HepG2 (cell line): ENCODE data around the gene CAPN14. TPM values are rescaled to one million over a fixed set of nuclear protein-coding genes. Genes with fewer than 3 reads are reported as not detected.

Experiments
- ATAC-seq: fragments of 200-7000 bp; cut with Tn5 transposase; 3 replicates; pipeline ENCODE4 v1.9.1; 2020; ENCODE audit warnings: mild to moderate bottlenecking, moderate library complexity
- BruUV-seq: library from RNA; stranded (reverse); fragments of 400-500 nt; replicated peaks from 2 replicates; lab custom pipeline; 2021; lab: Mats Ljungman, UMichigan
- CTCF ChIA-PET: fragments of 300-600 bp; formaldehyde crosslinking; extraction: SDS; loops from one replicate; lab custom pipeline; 2021; ENCODE audit warnings: low total read pairs, inconsistent platforms, low intra/inter-chr PET ratio; lab: Yijun Ruan, JAX
- POLR2A ChIA-PET: fragments of 350-600 bp; sonication (Branson Sonifier 250); formaldehyde crosslinking; loops from one replicate; lab custom pipeline; 2020; ENCODE audit warnings: antibody characterized with exemption, inconsistent platforms; lab: Yijun Ruan, JAX
- DNase-seq: peaks from one replicate; pipeline ENCODE4 v3.0.0-alpha.2; 2015; ENCODE audit warnings: low spot score
- FAIRE-seq: peaks from 3 replicates; lab custom pipeline; 2011; peaks lifted over from hg19 to GRCh38; lab: Jason Lieb, UNC
- H2AFZ ChIP-seq: one replicate; pipeline ENCODE4 v1.6.1; 2011; ENCODE audit warnings: low read length, inconsistent platforms
- H3K27ac ChIP-seq: fragments of 300-600 bp; 3 replicates; pipeline ENCODE4 v1.8.0; 2011; ENCODE audit warnings: mixed run types, mild to moderate bottlenecking, mixed read lengths, low read length, inconsistent platforms; ENCODE audit not compliant: insufficient read depth; ENCODE audit errors: extremely low read length
- H3K27me3 ChIP-seq, 2 experiments: fragments of 200-600 bp in 1 of 2; 2 replicates in 1 of 2; 3 replicates in 1 of 2; pipeline versions ENCODE4 v1.6.0 to v1.8.0; 2011; ENCODE audit warnings: low read length in 2 of 2, mild to moderate bottlenecking in 2 of 2, moderate library complexity in 2 of 2, inconsistent platforms in 1 of 2; ENCODE audit not compliant: insufficient read depth in 2 of 2, control insufficient read depth in 1 of 2
- H3K36me3 ChIP-seq, 2 experiments: fragments of 200-600 bp in 1 of 2; replicated peaks in 1 of 2; 2 replicates in 1 of 2; 3 replicates in 1 of 2; pipeline versions ENCODE4 v1.5.1 to v1.8.0; 2011; ENCODE audit warnings: low read length in 2 of 2, inconsistent platforms in 1 of 2; ENCODE audit not compliant: insufficient read depth in 2 of 2, control insufficient read depth in 1 of 2
- H3K4me1 ChIP-seq: 2 replicates; pipeline ENCODE4 v1.5.1; 2012; ENCODE audit warnings: low read length, inconsistent platforms; ENCODE audit not compliant: insufficient read depth
- H3K4me2 ChIP-seq: 2 replicates; pipeline ENCODE4 v1.6.0; 2011; ENCODE audit warnings: low read depth, low read length, inconsistent platforms
- H3K4me3 ChIP-seq, 3 experiments: fragments of 200-600 bp in 1 of 3; sonication (generic), shearing (Covaris generic) in 1 of 3; replicated peaks in 1 of 3; 2 replicates each; pipeline ENCODE4 v1.5.1; 2011 to 2016; ENCODE audit warnings: low read length in 3 of 3, inconsistent platforms in 2 of 3, low read depth in 2 of 3, mild to moderate bottlenecking in 2 of 3, control low read depth in 1 of 3, mixed read lengths in 1 of 3; ENCODE audit not compliant: insufficient read depth in 1 of 3
- H3K79me2 ChIP-seq: one replicate; pipeline ENCODE4 v1.6.1; 2011; ENCODE audit warnings: low read length, inconsistent platforms; ENCODE audit not compliant: insufficient read depth
- H3K9ac ChIP-seq: 2 replicates; pipeline ENCODE4 v1.6.0; 2011; ENCODE audit warnings: mild to moderate bottlenecking, low read depth, low read length, inconsistent platforms; ENCODE audit not compliant: insufficient read depth
- H3K9me3 ChIP-seq: 2 replicates; pipeline ENCODE4 v1.5.1; 2012; ENCODE audit warnings: mild to moderate bottlenecking, low read length
- H4K20me1 ChIP-seq: 2 replicates; pipeline ENCODE4 v1.6.0; 2011; ENCODE audit warnings: inconsistent platforms, mild to moderate bottlenecking, low read length, moderate library complexity; ENCODE audit not compliant: insufficient read depth
- FOXO1 ChIP-seq: sonication (generic); formaldehyde crosslinking; IDR thresholded peaks from 2 replicates; pipeline ENCODE4 v1.4.0; 2020; ENCODE audit warnings: missing genetic modification reagents
- IRF2 ChIP-seq: IDR thresholded peaks from 2 replicates; pipeline ENCODE4 v1.6.1; 2018; ENCODE audit warnings: missing genetic modification reagents, missing compliant biosample characterization
- ISL2 ChIP-seq: sonication (generic); formaldehyde crosslinking; IDR thresholded peaks from 2 replicates; pipeline ENCODE4 v1.5.0; 2020; ENCODE audit warnings: missing genetic modification reagents
- JARID2 ChIP-seq: sonication (generic); formaldehyde crosslinking; IDR thresholded peaks from 2 replicates; pipeline ENCODE4 v1.8.1; 2023; ENCODE audit warnings: missing genetic modification reagents, inconsistent platforms; ENCODE audit not compliant: insufficient replicate concordance
- PAWR ChIP-seq: sonication (generic); formaldehyde crosslinking; IDR thresholded peaks from 2 replicates; pipeline ENCODE4 v1.4.0; 2020; ENCODE audit warnings: missing genetic modification reagents, mild to moderate bottlenecking, borderline replicate concordance
- THAP11 ChIP-seq: IDR thresholded peaks from 2 replicates; pipeline ENCODE4 v1.6.1; 2016; ENCODE audit warnings: missing biosample characterization, missing genetic modification reagents
- ZNF724P ChIP-seq: sonication (generic); formaldehyde crosslinking; IDR thresholded peaks from 2 replicates; pipeline ENCODE4 v1.8.0; 2022; ENCODE audit warnings: missing genetic modification reagents, borderline replicate concordance
- ZNF746 ChIP-seq: sonication (generic); formaldehyde crosslinking; IDR thresholded peaks from 2 replicates; pipeline ENCODE4 v1.8.0; 2022; ENCODE audit warnings: mild to moderate bottlenecking, missing genetic modification reagents
- WGBS: methylation state at CpG from one replicate; pipeline ENCODE4 v1.1.6; 2017; ENCODE audit warnings: low lambda C conversion rate; 5-methylcytosine and 5-hydroxymethylcytosine counted together
- in situ Hi-C: cut with HindIII; loops from 2 replicates; pipeline ENCODE4 v1.10.0; 2017; ENCODE audit warnings: low pct_unique_long_range_greater_than_20kb; ENCODE audit not compliant: extremely low pct_ligation_motif_present
- intact Hi-C: fragments of 100-400 bp; cut with micrococcal nuclease; formaldehyde crosslinking; loops from one replicate; pipeline ENCODE4 v1.10.0; 2022; ENCODE audit not compliant: unreplicated experiment
- polyA plus RNA-seq, 8 experiments: library from polyadenylated mRNA; depleted of rRNA in 3 of 8; stranded (reverse) in 7 of 8; unstranded in 1 of 8; fragments of >200 nt; fragmentation: Illumina TruSeq in 4 of 8; extraction: Trizol in 4 of 8; gene quantifications; 2 replicates each; pipeline versions ENCODE4 v1.2.1 to v1.2.3, GENCODE V29; 2011 to 2016; ENCODE audit warnings: low read depth in 4 of 8, missing spikeins in 1 of 8, mixed read lengths in 1 of 8; ENCODE audit not compliant: insufficient read depth in 1 of 8
- total RNA-seq, 5 experiments: library from RNA; depleted of rRNA; stranded (reverse); fragments of >200 nt; fragmentation: Illumina TruSeq; extraction: Trizol; gene quantifications; 2 replicates each; pipeline ENCODE4 v1.2.3, GENCODE V29; 2016; ENCODE audit warnings: low read depth in 1 of 5
- TF ChIP-seq, protein P1 (sequence below): sonication (generic); formaldehyde crosslinking; IDR thresholded peaks from 2 replicates; pipeline ENCODE4 v1.8.0; 2022; ENCODE audit warnings: missing genetic modification reagents, low read depth, mild to moderate bottlenecking, borderline replicate concordance
- TF ChIP-seq, protein P2 (sequence below): sonication (generic); formaldehyde crosslinking; IDR thresholded peaks from 2 replicates; pipeline ENCODE4 v1.8.0; 2022; ENCODE audit warnings: mild to moderate bottlenecking, missing genetic modification reagents, borderline replicate concordance
- TF ChIP-seq, protein P3 (sequence below): sonication (generic); formaldehyde crosslinking; IDR thresholded peaks from 2 replicates; pipeline ENCODE4 v1.4.0; 2020; ENCODE audit warnings: missing genetic modification reagents
- TF ChIP-seq, protein P4 (sequence below): sonication (generic); formaldehyde crosslinking; IDR thresholded peaks from 2 replicates; pipeline ENCODE4 v1.9.0; 2021; ENCODE audit warnings: missing genetic modification reagents, mild to moderate bottlenecking, borderline replicate concordance

CAPN14 gene
- total and polyA plus RNA-seq, 2 of the 13 experiments (the other 11 are each of a cell fraction or from before 2014, with no cell fraction given): not detected

DNA sequence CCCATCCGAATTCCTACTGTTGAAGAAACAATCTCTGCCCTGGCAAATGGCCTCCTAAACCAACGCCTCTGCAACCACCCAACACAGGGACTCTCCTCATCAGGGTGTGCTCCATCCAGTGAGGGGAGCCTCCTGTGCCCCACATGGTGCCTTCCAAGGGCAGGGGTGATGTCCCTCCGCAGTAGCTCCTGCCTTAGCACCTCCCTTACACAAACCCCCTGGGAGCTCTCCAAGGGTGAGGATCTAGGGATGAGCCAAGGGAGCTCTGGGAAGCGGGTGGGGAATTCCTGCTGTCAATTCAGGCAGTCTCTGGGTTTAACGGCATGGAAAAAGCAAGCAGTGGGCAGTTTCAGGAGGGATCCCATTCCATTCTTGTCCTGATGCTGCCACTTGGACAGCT is 82.8 kb downstream of the CAPN14 start:
- POLR2A ChIA-PET: no interaction called here
- no peaks in the 10 kb centered on the region for H3K79me2 ChIP-seq

More for the DNA sequence above, 82.8 kb downstream of the CAPN14 start:
- intact Hi-C loops (no loop called here), in situ Hi-C loops (no loop called here)
- FAIRE-seq: no peak
- no peak for DNase-seq
- no peaks in the 10 kb centered on the region for H3K36me3 ChIP-seq
- no peak for ATAC-seq
- BruUV-seq: no TSS peak
- H3K4me2 ChIP-seq: no peak overlapping the region
- TF ChIP-seq, protein P1, sequence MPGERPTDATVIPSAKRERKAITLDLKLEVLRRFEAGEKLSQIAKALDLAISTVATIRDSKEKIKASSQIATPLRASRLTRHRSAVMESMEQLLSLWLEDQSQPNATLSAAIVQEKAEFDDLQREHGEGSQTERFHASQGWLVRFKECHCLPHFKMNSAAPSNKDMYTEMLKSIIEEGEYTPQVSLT (CRISPR knock-in tag): no peak
- TF ChIP-seq PAWR (CRISPR knock-in tag): no peak
- no peak for TF ChIP-seq ISL2
- TF ChIP-seq THAP11 (CRISPR knock-in tag): no peak
- no peak for TF ChIP-seq JARID2
- no peak for TF ChIP-seq ZNF724P (CRISPR knock-in tag)
- no peak for TF ChIP-seq IRF2
- no peak for TF ChIP-seq ZNF746 (CRISPR knock-in tag)
- no peak for TF ChIP-seq FOXO1 (CRISPR knock-in tag)
- TF ChIP-seq, protein P2, sequence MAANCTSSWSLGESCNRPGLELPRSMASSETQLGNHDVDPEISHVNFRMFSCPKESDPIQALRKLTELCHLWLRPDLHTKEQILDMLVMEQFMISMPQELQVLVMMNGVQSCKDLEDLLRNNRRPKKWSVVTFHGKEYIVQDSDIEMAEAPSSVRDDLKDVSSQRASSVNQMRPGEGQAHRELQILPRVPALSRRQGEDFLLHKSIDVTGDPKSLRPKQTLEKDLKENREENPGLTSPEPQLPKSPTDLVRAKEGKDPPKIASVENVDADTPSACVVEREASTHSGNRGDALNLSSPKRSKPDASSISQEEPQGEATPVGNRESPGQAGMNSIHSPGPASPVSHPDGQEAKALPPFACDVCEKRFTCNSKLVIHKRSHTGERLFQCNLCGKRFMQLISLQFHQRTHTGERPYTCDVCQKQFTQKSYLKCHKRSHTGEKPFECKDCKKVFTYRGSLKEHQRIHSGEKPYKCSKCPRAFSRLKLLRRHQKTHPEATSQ (CRISPR knock-in tag): no peak
- TF ChIP-seq, protein P3, sequence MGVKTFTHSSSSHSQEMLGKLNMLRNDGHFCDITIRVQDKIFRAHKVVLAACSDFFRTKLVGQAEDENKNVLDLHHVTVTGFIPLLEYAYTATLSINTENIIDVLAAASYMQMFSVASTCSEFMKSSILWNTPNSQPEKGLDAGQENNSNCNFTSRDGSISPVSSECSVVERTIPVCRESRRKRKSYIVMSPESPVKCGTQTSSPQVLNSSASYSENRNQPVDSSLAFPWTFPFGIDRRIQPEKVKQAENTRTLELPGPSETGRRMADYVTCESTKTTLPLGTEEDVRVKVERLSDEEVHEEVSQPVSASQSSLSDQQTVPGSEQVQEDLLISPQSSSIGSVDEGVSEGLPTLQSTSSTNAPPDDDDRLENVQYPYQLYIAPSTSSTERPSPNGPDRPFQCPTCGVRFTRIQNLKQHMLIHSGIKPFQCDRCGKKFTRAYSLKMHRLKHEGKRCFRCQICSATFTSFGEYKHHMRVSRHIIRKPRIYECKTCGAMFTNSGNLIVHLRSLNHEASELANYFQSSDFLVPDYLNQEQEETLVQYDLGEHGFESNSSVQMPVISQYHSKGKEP (CRISPR knock-in tag): no peak
- TF ChIP-seq, protein P4, sequence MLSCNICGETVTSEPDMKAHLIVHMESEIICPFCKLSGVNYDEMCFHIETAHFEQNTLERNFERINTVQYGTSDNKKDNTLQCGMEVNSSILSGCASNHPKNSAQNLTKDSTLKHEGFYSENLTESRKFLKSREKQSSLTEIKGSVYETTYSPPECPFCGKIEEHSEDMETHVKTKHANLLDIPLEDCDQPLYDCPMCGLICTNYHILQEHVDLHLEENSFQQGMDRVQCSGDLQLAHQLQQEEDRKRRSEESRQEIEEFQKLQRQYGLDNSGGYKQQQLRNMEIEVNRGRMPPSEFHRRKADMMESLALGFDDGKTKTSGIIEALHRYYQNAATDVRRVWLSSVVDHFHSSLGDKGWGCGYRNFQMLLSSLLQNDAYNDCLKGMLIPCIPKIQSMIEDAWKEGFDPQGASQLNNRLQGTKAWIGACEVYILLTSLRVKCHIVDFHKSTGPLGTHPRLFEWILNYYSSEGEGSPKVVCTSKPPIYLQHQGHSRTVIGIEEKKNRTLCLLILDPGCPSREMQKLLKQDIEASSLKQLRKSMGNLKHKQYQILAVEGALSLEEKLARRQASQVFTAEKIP (CRISPR knock-in tag): no peak
- H3K27ac ChIP-seq: no peak overlapping the region
- CTCF ChIA-PET: no interaction called here
- no peaks in the 10 kb centered on the region for H3K4me1 ChIP-seq
- H3K27me3 ChIP-seq: peaks cover under 1 to 41% of the 10 kb centered on the region in 2 experiments; a peak in 4 of 5 replicates
- H4K20me1 ChIP-seq: no peaks in the 10 kb centered on the region
- no peak overlapping the region for H3K4me3 ChIP-seq
- no peaks in the 10 kb centered on the region for H3K9me3 ChIP-seq
- 4% methylated on average over 4 of the region's 5 CpGs for WGBS
- no peak overlapping the region for H2AFZ ChIP-seq
- H3K9ac ChIP-seq: no peak overlapping the region
